ENCODE measurements around the gene AIG1.
"Not testable (repeated sequence)": the region's sequence is repeated elsewhere in the genome, so short reads cannot be mapped to it uniquely, and the experiment has no call there.

The AIG1 gene

GRCh38 chr6:143060806-143061596, at the start of gene AIG1:
Gene AIG1, plus strand, starts transcription at chr6:143060889. Its CDS starts 37 bp downstream, at chr6:143060926.
- peak; percentile 17 for DNase-seq (ENCODE audit: low read depth)

- peak; percentile 12 for DNase-seq (ENCODE audit: low read depth)
Measured at GRCh38 chr6:143014764-143015163, 45.9 kb upstream of the AIG1 start.

GRCh38 chr6:143015300-143015706, 45.4 kb upstream of the AIG1 start:
- no peak for DNase-seq (ENCODE audit: low read depth)

GRCh38 chr6:143018955-143019354, 41.7 kb upstream of the AIG1 start:
- no peak for DNase-seq (ENCODE audit: low read depth)

GRCh38 chr6:143020862-143021261, 39.8 kb upstream of the AIG1 start:
- not testable (repeated sequence) for DNase-seq (ENCODE audit: low read depth)

GRCh38 chr6:143021543-143021942, 39.1 kb upstream of the AIG1 start:
- DNase-seq (ENCODE audit: low read depth) = no peak

GRCh38 chr6:143022587-143022986, 38.1 kb upstream of the AIG1 start:
- DNase-seq (ENCODE audit: low read depth) = no peak

GRCh38 chr6:143023695-143024094, 37.0 kb upstream of the AIG1 start:
- DNase-seq (ENCODE audit: low read depth) = peak; percentile 32

- no peak for DNase-seq (ENCODE audit: low read depth)
Measured at GRCh38 chr6:143024977-143025376, 35.7 kb upstream of the AIG1 start.

- DNase-seq (ENCODE audit: low read depth) = peak; percentile 44
Measured at GRCh38 chr6:143026696-143027449, 33.8 kb upstream of the AIG1 start.

GRCh38 chr6:143034689-143035334, 25.9 kb upstream of the AIG1 start:
- no peak for DNase-seq (ENCODE audit: low read depth)

- no peak for DNase-seq (ENCODE audit: low read depth)
Measured at GRCh38 chr6:143037470-143037869, 23.2 kb upstream of the AIG1 start.

GRCh38 chr6:143038833-143039232, 21.9 kb upstream of the AIG1 start:
- DNase-seq (ENCODE audit: low read depth) = no peak

GRCh38 chr6:143039548-143039947, 21.1 kb upstream of the AIG1 start:
- no peak for DNase-seq (ENCODE audit: low read depth)

- no peak for DNase-seq (ENCODE audit: low read depth)
Measured at GRCh38 chr6:143040018-143040417, 20.7 kb upstream of the AIG1 start.

- not testable (repeated sequence) for DNase-seq (ENCODE audit: low read depth)
Measured at GRCh38 chr6:143044345-143044744, 16.3 kb upstream of the AIG1 start.

- no peak for DNase-seq (ENCODE audit: low read depth)
Measured at GRCh38 chr6:143049611-143050010, 11.1 kb upstream of the AIG1 start.

- DNase-seq (ENCODE audit: low read depth) = no peak
Measured at GRCh38 chr6:143050509-143050908, 10.2 kb upstream of the AIG1 start.

- no peak for DNase-seq (ENCODE audit: low read depth)
Measured at GRCh38 chr6:143052282-143052681, 8.4 kb upstream of the AIG1 start.

GRCh38 chr6:143053856-143054255, 6.8 kb upstream of the AIG1 start:
- no peak for DNase-seq (ENCODE audit: low read depth)

GRCh38 chr6:143054329-143054728, 6.4 kb upstream of the AIG1 start:
- DNase-seq (ENCODE audit: low read depth) = no peak

GRCh38 chr6:143055213-143055612, 5.5 kb upstream of the AIG1 start:
- DNase-seq (ENCODE audit: low read depth) = no peak

- no peak for DNase-seq (ENCODE audit: low read depth)
Measured at GRCh38 chr6:143055891-143056290, 4.8 kb upstream of the AIG1 start.
